Trophoblast cell (in vitro differentiated cells and primary cell): Measurements from ENCODE around the gene GLS.

Experiments
- DNase-seq, 2 donors: peaks; one replicate each; pipeline ENCODE4 v3.0.0-alpha.2; 2016
- H2AFZ ChIP-seq: 2 replicates; pipeline ENCODE4 v1.6.1; 2013; ENCODE audit warnings: low read length, moderate library complexity, mild to moderate bottlenecking; ENCODE audit not compliant: insufficient read depth, poor library complexity
- H2AK5ac ChIP-seq: 2 replicates; pipeline ENCODE4 v1.6.1; 2013; ENCODE audit warnings: mild to moderate bottlenecking, low read length
- H2BK120ac ChIP-seq: 2 replicates; pipeline ENCODE4 v1.6.1; 2013; ENCODE audit warnings: low read length, mild to moderate bottlenecking, moderate library complexity; ENCODE audit not compliant: insufficient read depth, poor library complexity
- H2BK12ac ChIP-seq: 2 replicates; pipeline ENCODE4 v1.6.1; 2013; ENCODE audit warnings: mild to moderate bottlenecking, low read length, moderate library complexity
- H2BK5ac ChIP-seq: 2 replicates; pipeline ENCODE4 v1.6.1; 2013; ENCODE audit warnings: low read length, low read depth, moderate library complexity, mild to moderate bottlenecking; ENCODE audit not compliant: poor library complexity
- H3K14ac ChIP-seq: 2 replicates; pipeline ENCODE4 v1.6.1; 2013; ENCODE audit warnings: mild to moderate bottlenecking, low read length
- H3K18ac ChIP-seq: 2 replicates; pipeline ENCODE4 v1.6.1; 2013; ENCODE audit warnings: mild to moderate bottlenecking, low read length
- H3K23ac ChIP-seq: 2 replicates; pipeline ENCODE4 v1.6.1; 2013; ENCODE audit warnings: low read length
- H3K27ac ChIP-seq: 2 replicates; pipeline ENCODE4 v1.5.1; 2013; ENCODE audit warnings: low read depth, mild to moderate bottlenecking, inconsistent platforms, low read length, moderate library complexity
- H3K27me3 ChIP-seq: 2 replicates; pipeline ENCODE4 v1.6.1; 2013; ENCODE audit warnings: inconsistent platforms, mild to moderate bottlenecking, low read length, moderate library complexity; ENCODE audit not compliant: insufficient read depth
- H3K36me3 ChIP-seq, 2 experiments: 1 replicate in 1 of 2; 2 replicates in 1 of 2; pipeline ENCODE4 v1.6.1; 2013; ENCODE audit warnings: low read length in 2 of 2, mild to moderate bottlenecking in 2 of 2, moderate library complexity in 1 of 2; ENCODE audit not compliant: insufficient read depth in 2 of 2, control insufficient read depth in 1 of 2
- H3K4ac ChIP-seq: 2 replicates; pipeline ENCODE4 v1.6.1; 2013; ENCODE audit warnings: low read depth, mild to moderate bottlenecking, low read length, moderate library complexity
- H3K4me1 ChIP-seq, 2 experiments: 1 replicate in 1 of 2; 2 replicates in 1 of 2; pipeline ENCODE4 v1.6.1; 2013; ENCODE audit warnings: low read length in 2 of 2, mild to moderate bottlenecking in 2 of 2, moderate library complexity in 1 of 2; ENCODE audit not compliant: insufficient read depth in 2 of 2, control insufficient read depth in 1 of 2
- H3K4me2 ChIP-seq: 2 replicates; pipeline ENCODE4 v1.6.1; 2013; ENCODE audit warnings: inconsistent platforms, mild to moderate bottlenecking, low read length, moderate library complexity
- H3K4me3 ChIP-seq: 2 replicates; pipeline ENCODE4 v1.5.1; 2013; ENCODE audit warnings: mild to moderate bottlenecking, low read depth, low read length, inconsistent platforms
- H3K79me1 ChIP-seq: one replicate; pipeline ENCODE4 v1.6.1; 2013; ENCODE audit warnings: low read length
- H3K79me2 ChIP-seq: 2 replicates; pipeline ENCODE4 v1.6.1; 2013; ENCODE audit warnings: low read length, mild to moderate bottlenecking; ENCODE audit not compliant: control insufficient read depth, insufficient read depth, poor library complexity
- H3K9ac ChIP-seq: 2 replicates; pipeline ENCODE4 v1.6.1; 2013; ENCODE audit warnings: mild to moderate bottlenecking, low read length
- H3K9me3 ChIP-seq: 2 replicates; pipeline ENCODE4 v1.6.1; 2013; ENCODE audit warnings: low read depth, mild to moderate bottlenecking, control low read depth, inconsistent platforms, low read length; ENCODE audit not compliant: insufficient read depth
- H4K12ac ChIP-seq: 2 replicates; pipeline ENCODE4 v1.6.1; 2013; ENCODE audit warnings: low read depth, mild to moderate bottlenecking, low read length, moderate library complexity
- H4K8ac ChIP-seq: 2 replicates; pipeline ENCODE4 v1.6.1; 2013; ENCODE audit warnings: low read depth, mild to moderate bottlenecking, low read length, moderate library complexity
- H4K91ac ChIP-seq: one replicate; pipeline ENCODE4 v1.6.1; 2013; ENCODE audit warnings: low read depth, mild to moderate bottlenecking, low read length, moderate library complexity
- WGBS: extraction: QIAGEN DNeasy Blood & Tissue Kit; methylation state at CpG from one replicate; pipeline ENCODE4 v1.1.7; 2013; ENCODE audit warnings: missing lambda C conversion rate; ENCODE audit not compliant: insufficient read length, insufficient coverage; ENCODE audit errors: extremely low coverage; 5-methylcytosine and 5-hydroxymethylcytosine counted together

GLS gene

GRCh38 chr2:190856985-190857384 lies 23.6 kb upstream of the GLS start:
- no peak overlapping the region for H4K12ac ChIP-seq
- H4K8ac ChIP-seq, result no peak overlapping the region
- H2AFZ ChIP-seq, result no peak overlapping the region
- H2BK12ac ChIP-seq, result no peak overlapping the region
- no peak overlapping the region for H2AK5ac ChIP-seq
- peaks cover 9 to 15% of the 10 kb centered on the region in 2 experiments for H3K4me1 ChIP-seq
- no peak overlapping the region for H3K18ac ChIP-seq
- no peak overlapping the region for H3K23ac ChIP-seq
- H3K79me2 ChIP-seq, result peaks cover 1% of the 10 kb centered on the region
- no peak overlapping the region for H3K27ac ChIP-seq
- H3K4me3 ChIP-seq, result no peak overlapping the region
- no peak overlapping the region for H3K4ac ChIP-seq
- no peaks in the 10 kb centered on the region for H3K36me3 ChIP-seq
- H3K9ac ChIP-seq, result no peak overlapping the region
- H3K79me1 ChIP-seq, result peaks cover 18% of the 10 kb centered on the region
- H3K9me3 ChIP-seq, result no peaks in the 10 kb centered on the region
- no peak for DNase-seq
- no CpG with 5 or more reads among the region's 1 CpG for WGBS
- H2BK5ac ChIP-seq, result no peak overlapping the region
- H4K91ac ChIP-seq, result peak overlapping the region; percentile 45
- no peak overlapping the region for H3K14ac ChIP-seq
- H2BK120ac ChIP-seq, result peak overlapping the region; percentile 37
- no peak overlapping the region for H3K4me2 ChIP-seq
- H3K27me3 ChIP-seq, result no peaks in the 10 kb centered on the region

- peak overlapping the region; percentile 92 for H3K27ac ChIP-seq
- H3K9ac ChIP-seq, result no peak overlapping the region
- H3K79me1 ChIP-seq, result peaks cover 18% of the 10 kb centered on the region
- peaks cover 9 to 16% of the 10 kb centered on the region in 2 experiments for H3K4me1 ChIP-seq
- H3K36me3 ChIP-seq, result no peaks in the 10 kb centered on the region
- no peak overlapping the region for H2AK5ac ChIP-seq
- H2BK120ac ChIP-seq, result no peak overlapping the region
- peak; percentile 53 to 76 for DNase-seq
- H3K4me3 ChIP-seq, result no peak overlapping the region
- peak overlapping the region; percentile 32 for H3K4me2 ChIP-seq
- H3K18ac ChIP-seq, result no peak overlapping the region
- no peak overlapping the region for H3K14ac ChIP-seq
- no peak overlapping the region for H4K8ac ChIP-seq
- H3K4ac ChIP-seq, result no peak overlapping the region
- H4K12ac ChIP-seq, result no peak overlapping the region
- no peak overlapping the region for H4K91ac ChIP-seq
- H2BK5ac ChIP-seq, result peak overlapping the region; percentile 19
- H2AFZ ChIP-seq, result no peak overlapping the region
- H3K27me3 ChIP-seq, result no peaks in the 10 kb centered on the region
- WGBS, result no CpG with 5 or more reads among the region's 6 CpGs
- no peak overlapping the region for H3K23ac ChIP-seq
- H3K79me2 ChIP-seq, result peaks cover 1% of the 10 kb centered on the region
- H2BK12ac ChIP-seq, result no peak overlapping the region
- no peaks in the 10 kb centered on the region for H3K9me3 ChIP-seq
Observed at GRCh38 chr2:190858817-190859216, 21.8 kb upstream of the GLS start.

GRCh38 chr2:190859347-190860297 lies 21.0 kb upstream of the GLS start:
- peaks cover 10 to 19% of the 10 kb centered on the region in 2 experiments for H3K4me1 ChIP-seq
- peak; percentile 30 to 79 for DNase-seq
- H3K79me2 ChIP-seq, result peaks cover 1% of the 10 kb centered on the region
- H4K91ac ChIP-seq, result peak overlapping the region; percentile 77
- peak overlapping the region; percentile 57 for H3K14ac ChIP-seq
- peak overlapping the region; percentile 61 for H2BK12ac ChIP-seq
- H3K27me3 ChIP-seq, result no peaks in the 10 kb centered on the region
- H2AFZ ChIP-seq, result no peak overlapping the region
- no peak overlapping the region for H3K4ac ChIP-seq
- H3K4me2 ChIP-seq, result peak overlapping the region; percentile 49
- WGBS, result no CpG with 5 or more reads among the region's 6 CpGs
- peak overlapping the region; percentile 36 for H4K8ac ChIP-seq
- no peak overlapping the region for H3K9ac ChIP-seq
- no peak overlapping the region for H3K4me3 ChIP-seq
- H3K18ac ChIP-seq, result no peak overlapping the region
- no peak overlapping the region for H4K12ac ChIP-seq
- H3K9me3 ChIP-seq, result no peaks in the 10 kb centered on the region
- H3K27ac ChIP-seq, result peak overlapping the region; percentile 93
- no peaks in the 10 kb centered on the region for H3K36me3 ChIP-seq
- H2AK5ac ChIP-seq, result no peak overlapping the region
- peak overlapping the region; percentile 78 for H2BK5ac ChIP-seq
- H3K23ac ChIP-seq, result no peak overlapping the region
- H2BK120ac ChIP-seq, result peak overlapping the region; percentile 39
- H3K79me1 ChIP-seq, result peaks cover 18% of the 10 kb centered on the region

- Histone ChIP-seq H3K18ac (no peak overlapping the region), H3K79me1 (peaks cover 18% of the 10 kb centered on the region), H3K27ac (peak overlapping the region; percentile 93), H3K4me3 (no peak overlapping the region), H3K23ac (no peak overlapping the region), H3K36me3 (no peaks in the 10 kb centered on the region), H3K27me3 (no peaks in the 10 kb centered on the region), H4K8ac (peak overlapping the region; percentile 86), H3K4ac (peak overlapping the region; percentile 72), H2AFZ (no peak overlapping the region), H3K9ac (no peak overlapping the region), H3K4me1 (peaks cover 8 to 17% of the 10 kb centered on the region in 2 experiments), H3K9me3 (no peaks in the 10 kb centered on the region), H2BK5ac (peak overlapping the region; percentile 79), H4K91ac (peak overlapping the region; percentile 94), H2BK120ac (peak overlapping the region; percentile 85), H2AK5ac (peak overlapping the region; percentile 88), H3K4me2 (no peak overlapping the region), H3K14ac (no peak overlapping the region), H3K79me2 (peaks cover 1% of the 10 kb centered on the region), H4K12ac (no peak overlapping the region), H2BK12ac (peak overlapping the region; percentile 99)
- peak; percentile 44 to 69 for DNase-seq
- WGBS, result no CpG with 5 or more reads among the region's 5 CpGs
Observed at GRCh38 chr2:190860985-190861680, 19.5 kb upstream of the GLS start.
